ENCODE measurements around the gene TNFRSF4. TPM values are rescaled to one million over a fixed set of nuclear protein-coding genes. Genes with fewer than 3 reads are reported as not detected.

Gene TNFRSF4
- 1.8 and 2.3 TPM in 2 replicates for total RNA-seq
- total RNA-seq (2013), result 0.21 TPM
- polyA plus RNA-seq, result 0.63 and 1.9 TPM in 2 replicates
- 0.94 and 1.6 TPM in 2 replicates for polyA minus RNA-seq

- Mint-ChIP-seq H3K9me3 (ENCODE audit: insufficient read depth) (no peaks in the 10 kb centered on the region), H3K27ac (peak within 1 kb of the TSS; percentile 50), H3K4me1 (peaks cover 31% of the 10 kb centered on the region), H3K27me3 (peaks cover 3% of the 10 kb centered on the region), H3K4me3 (peak within 1 kb of the TSS; percentile 66)
- Histone ChIP-seq H3K79me2 (ENCODE audit: control insufficient read depth, insufficient read depth, low read length) (no peaks in the 10 kb centered on the region), H3K27ac (ENCODE audit: low read length in 2 of 2) (peak within 1 kb of the TSS in 1 of 2 donors; percentile 10), H3K36me3 (replicated peaks in 1 of 2; ENCODE audit: control extremely low read depth in 1 of 2, control insufficient read depth in 1 of 2, extremely low read depth in 1 of 2, insufficient read depth in 2 of 2, low read length in 1 of 2) (peaks cover 0 to 16% of the 10 kb centered on the region in 2 experiments), H3K9me3 (ENCODE audit: control extremely low read depth in 1 of 3, control insufficient read depth in 2 of 3, insufficient read depth in 1 of 3, low read length in 2 of 3) (peaks cover 0 to 11% (median 0%) of the 10 kb centered on the region in 3 donors), H3K27me3 (replicated peaks in 1 of 4; ENCODE audit: control extremely low read depth in 1 of 4, control insufficient read depth in 3 of 4, insufficient read depth in 4 of 4, low read length in 3 of 4) (peaks cover 0 to 24% (median 8%) of the 10 kb centered on the region in 4 experiments), H4K20me1 (ENCODE audit: control insufficient read depth, insufficient read depth, low read length, poor library complexity, severe bottlenecking) (peaks cover 16% of the 10 kb centered on the region), H3K4me3 (ENCODE audit: control extremely low read depth in 1 of 5, extremely low read depth in 1 of 5, insufficient read depth in 1 of 5, low read depth in 2 of 5, low read length in 4 of 5) (peak within 1 kb of the TSS in 3 of 5 experiments; percentile 5 to 41 (median 8)), H3K4me1 (ENCODE audit: control insufficient read depth in 2 of 2, insufficient read depth in 2 of 2, low read length in 2 of 2) (peaks cover 45 to 55% of the 10 kb centered on the region in 2 donors), H2AFZ (ENCODE audit: insufficient read depth, low read depth, low read length, poor library complexity, severe bottlenecking) (no peak within 1 kb of the TSS), H3K4me2 (replicated peaks; ENCODE audit: low read depth, low read length, poor library complexity, severe bottlenecking) (peak within 1 kb of the TSS; percentile 77), H3K9ac (ENCODE audit: low read length) (peak within 1 kb of the TSS; percentile 32)
- ChIA-PET CTCF (interaction anchor here (1.1 to 1.9 kb wide), 3 partner anchors 37 to 92 kb away, joined by 3 to 11 read pairs (median 3); no protein-coding TSS in a partner anchor), POLR2A (interaction anchor here (0.6 kb wide), 1 partner anchor 75 kb away, joined by 3 read pairs; no protein-coding TSS in a partner anchor)
- peak; percentile 2 for ATAC-seq (ENCODE audit: low read depth)
- WGBS (ENCODE audit: insufficient coverage), result 17% methylated on average over 54 of the region's 56 CpGs
- TF ChIP-seq, protein P1, sequence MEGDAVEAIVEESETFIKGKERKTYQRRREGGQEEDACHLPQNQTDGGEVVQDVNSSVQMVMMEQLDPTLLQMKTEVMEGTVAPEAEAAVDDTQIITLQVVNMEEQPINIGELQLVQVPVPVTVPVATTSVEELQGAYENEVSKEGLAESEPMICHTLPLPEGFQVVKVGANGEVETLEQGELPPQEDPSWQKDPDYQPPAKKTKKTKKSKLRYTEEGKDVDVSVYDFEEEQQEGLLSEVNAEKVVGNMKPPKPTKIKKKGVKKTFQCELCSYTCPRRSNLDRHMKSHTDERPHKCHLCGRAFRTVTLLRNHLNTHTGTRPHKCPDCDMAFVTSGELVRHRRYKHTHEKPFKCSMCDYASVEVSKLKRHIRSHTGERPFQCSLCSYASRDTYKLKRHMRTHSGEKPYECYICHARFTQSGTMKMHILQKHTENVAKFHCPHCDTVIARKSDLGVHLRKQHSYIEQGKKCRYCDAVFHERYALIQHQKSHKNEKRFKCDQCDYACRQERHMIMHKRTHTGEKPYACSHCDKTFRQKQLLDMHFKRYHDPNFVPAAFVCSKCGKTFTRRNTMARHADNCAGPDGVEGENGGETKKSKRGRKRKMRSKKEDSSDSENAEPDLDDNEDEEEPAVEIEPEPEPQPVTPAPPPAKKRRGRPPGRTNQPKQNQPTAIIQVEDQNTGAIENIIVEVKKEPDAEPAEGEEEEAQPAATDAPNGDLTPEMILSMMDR (IDR thresholded peaks at IDR 0.05), result no peak
- TF ChIP-seq EZH2 (IDR thresholded peaks at IDR 0.05; ENCODE audit: borderline replicate concordance, insufficient read depth, low read depth, low read length, poor library complexity, severe bottlenecking), result no peak
- intact Hi-C loops (cut with micrococcal nuclease), result no loop called here
- peak; percentile 50 for DNase-seq
These were observed at the start of gene TNFRSF4 for GRCh38 chr1:1213345-1214265. TNFRSF4 (minus strand) TSS chr1:1214153; CDS start chr1:1214127, 26 bp downstream.
